ENCODE measurements around the gene RAB28.

RAB28 gene

GRCh38 chr4:13484122-13484748 is at the start of gene RAB28:
RAB28 (minus strand) TSS chr4:13484340.
- Histone ChIP-seq H3K9ac (ENCODE audit: low read length) (peak within 1 kb of the TSS; percentile 87), H3K27me3 (ENCODE audit: low read depth, low read length) (no peaks in the 10 kb centered on the region), H2AFZ (ENCODE audit: low read depth, low read length) (peak within 1 kb of the TSS; percentile 98), H3K4me1 (ENCODE audit: low read length) (peaks cover 19% of the 10 kb centered on the region), H4K20me1 (ENCODE audit: insufficient read depth, low read length) (peaks cover 4% of the 10 kb centered on the region; the same call in 1 of the 2 replicates), H3K79me2 (ENCODE audit: low read length) (peaks cover 37% of the 10 kb centered on the region), H3K4me2 (ENCODE audit: low read length) (peak within 1 kb of the TSS; percentile 89), H3K36me3 (replicated peaks; ENCODE audit: low read depth, low read length) (peaks cover 2% of the 10 kb centered on the region), H3K27ac (ENCODE audit: low read length) (peak within 1 kb of the TSS; percentile 74), H3K9me3 (ENCODE audit: insufficient read depth, low read length) (no peaks in the 10 kb centered on the region), H3K4me3 (ENCODE audit: low read length) (peak within 1 kb of the TSS; percentile 90)
- no peak for TF ChIP-seq EZH2phosphoT487 (IDR thresholded peaks at IDR 0.05; ENCODE audit: low read depth)
- no peak for TF ChIP-seq CTCF (IDR thresholded peaks at IDR 0.05; ENCODE audit: low read depth, low read length)

- Histone ChIP-seq H3K4me1 (ENCODE audit: low read length) (peaks cover 16% of the 10 kb centered on the region), H3K79me2 (ENCODE audit: low read length) (no peaks in the 10 kb centered on the region), H3K27ac (ENCODE audit: low read length) (no peak overlapping the region), H3K27me3 (ENCODE audit: low read depth, low read length) (peaks cover 20% of the 10 kb centered on the region), H3K9ac (ENCODE audit: low read length) (no peak overlapping the region), H3K4me3 (ENCODE audit: low read length) (no peak overlapping the region), H4K20me1 (ENCODE audit: insufficient read depth, low read length) (no peaks in the 10 kb centered on the region), H3K4me2 (ENCODE audit: low read length) (no peak overlapping the region), H3K36me3 (replicated peaks; ENCODE audit: low read depth, low read length) (no peaks in the 10 kb centered on the region), H2AFZ (ENCODE audit: low read depth, low read length) (no peak overlapping the region), H3K9me3 (ENCODE audit: insufficient read depth, low read length) (no peaks in the 10 kb centered on the region)
- TF ChIP-seq CTCF (IDR thresholded peaks at IDR 0.05; ENCODE audit: low read depth, low read length) (no peak), EZH2phosphoT487 (IDR thresholded peaks at IDR 0.05; ENCODE audit: low read depth) (no peak)
Measured at GRCh38 chr4:13531625-13531998, 47.5 kb upstream of the RAB28 start.

- TF ChIP-seq CTCF (IDR thresholded peaks at IDR 0.05; ENCODE audit: low read depth, low read length), result no peak
- TF ChIP-seq EZH2phosphoT487 (IDR thresholded peaks at IDR 0.05; ENCODE audit: low read depth), result no peak
- no peaks in the 10 kb centered on the region for H3K36me3 ChIP-seq (replicated peaks; ENCODE audit: low read depth, low read length)
- H3K79me2 ChIP-seq (ENCODE audit: low read length), result no peaks in the 10 kb centered on the region
- H3K4me3 ChIP-seq (ENCODE audit: low read length), result no peak overlapping the region
- no peak overlapping the region for H2AFZ ChIP-seq (ENCODE audit: low read depth, low read length)
- no peaks in the 10 kb centered on the region for H3K9me3 ChIP-seq (ENCODE audit: insufficient read depth, low read length)
- no peaks in the 10 kb centered on the region for H4K20me1 ChIP-seq (ENCODE audit: insufficient read depth, low read length)
- no peak overlapping the region for H3K9ac ChIP-seq (ENCODE audit: low read length)
- H3K27me3 ChIP-seq (ENCODE audit: low read depth, low read length), result peaks cover 23% of the 10 kb centered on the region
- H3K27ac ChIP-seq (ENCODE audit: low read length), result no peak overlapping the region
- peaks cover 16% of the 10 kb centered on the region for H3K4me1 ChIP-seq (ENCODE audit: low read length)
- H3K4me2 ChIP-seq (ENCODE audit: low read length), result no peak overlapping the region
Measured at GRCh38 chr4:13530823-13531624, 46.9 kb upstream of the RAB28 start.
